Neural cell (in vitro differentiated cells): ENCODE results near the gene EDIL3. TPM values are rescaled to one million over a fixed set of nuclear protein-coding genes. Genes with fewer than 3 reads are reported as not detected.

Experiments
- H2AFZ ChIP-seq: fragments of 200-600, 300-800 bp; sonication (generic), shearing (Covaris generic); 2 replicates; pipeline ENCODE4 v1.6.0; 2014; ENCODE audit warnings: low read depth, mild to moderate bottlenecking, antibody characterized with exemption, low read length, moderate library complexity
- H3F3A ChIP-seq: fragments of 200-600 bp; shearing (Covaris generic); 2 replicates; pipeline ENCODE4 v1.6.1; 2016; ENCODE audit warnings: mild to moderate bottlenecking, moderate library complexity, mixed read lengths, antibody characterized with exemption, low read length; ENCODE audit not compliant: insufficient read depth, poor library complexity, severe bottlenecking
- H3K27ac ChIP-seq: fragments of 200-600, 300-800 bp; sonication (generic), shearing (Covaris generic); 2 replicates; pipeline ENCODE4 v1.5.1; 2014; ENCODE audit warnings: mild to moderate bottlenecking, low read length, moderate library complexity
- H3K27me3 ChIP-seq: fragments of 300-800, 200-600 bp; sonication (generic), shearing (Covaris generic); 2 replicates; pipeline ENCODE4 v1.6.0; 2014; ENCODE audit warnings: mild to moderate bottlenecking, low read depth, low read length, moderate library complexity; ENCODE audit not compliant: insufficient read depth
- H3K36me3 ChIP-seq: fragments of 300-800, 200-600 bp; sonication (generic), shearing (Covaris generic); 2 replicates; pipeline ENCODE4 v1.5.1; 2014; ENCODE audit warnings: mild to moderate bottlenecking, antibody characterized with exemption, low read length, moderate library complexity; ENCODE audit not compliant: insufficient read depth
- H3K4me2 ChIP-seq: fragments of 300-800, 200-600 bp; sonication (generic), shearing (Covaris generic); 2 replicates; pipeline ENCODE4 v1.6.0; 2014; ENCODE audit warnings: mild to moderate bottlenecking, low read length
- H3K4me3 ChIP-seq: fragments of 300-800, 200-600 bp; sonication (generic), shearing (Covaris generic); 2 replicates; pipeline ENCODE4 v1.5.1; 2014; ENCODE audit warnings: mild to moderate bottlenecking, low read length, moderate library complexity
- H3K79me2 ChIP-seq: fragments of 200-600 bp; shearing (Covaris generic); replicated peaks from 2 replicates; pipeline ENCODE4 v1.6.0; 2014; ENCODE audit warnings: mild to moderate bottlenecking, low read length, moderate library complexity; ENCODE audit not compliant: insufficient read depth
- H3K9ac ChIP-seq: fragments of 300-800, 200-600 bp; sonication (generic), shearing (Covaris generic); 2 replicates; pipeline ENCODE4 v1.6.1; 2016; ENCODE audit warnings: mild to moderate bottlenecking, low read length, mixed read lengths
- H3K9me2 ChIP-seq: fragments of 200-600 bp; shearing (Covaris generic); 2 replicates; pipeline ENCODE4 v1.6.1; 2016; ENCODE audit warnings: mild to moderate bottlenecking, low read length, mixed read lengths; ENCODE audit not compliant: insufficient read depth
- H3K9me3 ChIP-seq: fragments of 200-600, 300-800 bp; sonication (generic), shearing (Covaris generic); 2 replicates; pipeline ENCODE4 v1.6.1; 2016; ENCODE audit warnings: mild to moderate bottlenecking, mixed run types, low read length, moderate library complexity, mixed read lengths
- H4K20me1 ChIP-seq: fragments of 200-600 bp; shearing (Covaris generic); 2 replicates; pipeline ENCODE4 v1.6.1; 2016; ENCODE audit warnings: mild to moderate bottlenecking, mixed run types; ENCODE audit not compliant: insufficient read depth
- CTCF ChIP-seq: fragments of 450-650 bp; IDR thresholded peaks from 2 replicates; pipeline ENCODE4 v1.5.1; 2014; ENCODE audit warnings: antibody characterized with exemption, mild to moderate bottlenecking, moderate library complexity; ENCODE audit not compliant: poor library complexity, severe bottlenecking
- EP300 ChIP-seq: fragments of 450-650 bp; conservative IDR thresholded peaks from 2 replicates; pipeline ENCODE4 v1.6.1; 2014; ENCODE audit warnings: antibody characterized with exemption, mild to moderate bottlenecking, moderate library complexity; ENCODE audit not compliant: poor library complexity, severe bottlenecking
- EZH2 ChIP-seq: fragments of 200-600, 300-800 bp; shearing (Covaris generic), sonication (generic); IDR thresholded peaks from 2 replicates; pipeline ENCODE4 v1.6.1; 2014; ENCODE audit warnings: antibody characterized with exemption, low read length, borderline replicate concordance, mild to moderate bottlenecking; ENCODE audit not compliant: insufficient read depth, poor library complexity, severe bottlenecking
- MXI1 ChIP-seq: fragments of 450-650 bp; conservative IDR thresholded peaks from 2 replicates; pipeline ENCODE4 v1.6.1; 2014; ENCODE audit warnings: antibody characterized with exemption, mild to moderate bottlenecking; ENCODE audit not compliant: poor library complexity, severe bottlenecking
- POLR2AphosphoS5 ChIP-seq: IDR thresholded peaks from 2 replicates; pipeline ENCODE4 v1.6.1; 2012
- RAD21 ChIP-seq: fragments of 450-650 bp; conservative IDR thresholded peaks from 2 replicates; pipeline ENCODE4 v1.6.1; 2014; ENCODE audit warnings: antibody characterized with exemption, mild to moderate bottlenecking, moderate library complexity
- SMC3 ChIP-seq: fragments of 450-650 bp; conservative IDR thresholded peaks from 2 replicates; pipeline ENCODE4 v1.6.1; 2014; ENCODE audit warnings: antibody characterized with exemption, mild to moderate bottlenecking, moderate library complexity; ENCODE audit not compliant: poor library complexity
- TAF1 ChIP-seq: IDR thresholded peaks from 2 replicates; pipeline ENCODE4 v1.6.1; 2012; ENCODE audit warnings: low read depth
- polyA plus RNA-seq: library from polyadenylated mRNA; depleted of rRNA; stranded (reverse); fragments of >200 nt; gene quantifications from 2 replicates; pipeline ENCODE4 v1.2.3, GENCODE V29; 2014
- TF ChIP-seq, protein P1 (sequence below): IDR thresholded peaks from 2 replicates; pipeline ENCODE4 v1.6.1; 2012; ENCODE audit warnings: borderline replicate concordance

EDIL3 gene
- polyA plus RNA-seq, 1 donor from 2014 or later, result 6.1 TPM

DNA sequence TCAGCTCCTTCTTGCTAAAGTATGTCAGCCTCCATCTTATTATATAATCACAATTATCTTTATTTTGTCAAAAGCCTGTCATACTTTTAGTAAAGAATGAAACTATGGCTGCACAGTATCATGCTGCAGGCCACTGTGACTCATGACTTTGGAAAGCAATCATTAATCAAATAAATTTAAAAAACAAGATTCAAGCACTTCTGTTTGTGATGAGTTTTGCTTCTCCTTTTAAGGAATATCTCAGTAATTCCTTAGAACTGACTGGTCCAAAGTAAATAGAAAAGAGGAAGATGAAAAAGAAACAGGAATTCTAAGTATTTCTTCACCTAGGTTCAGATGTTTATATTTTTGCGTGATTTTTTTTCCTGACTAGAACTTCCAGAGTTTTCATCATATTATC is 83.1 kb downstream of the EDIL3 start:
- Histone ChIP-seq H3K4me3 (no peak overlapping the region), H3K9ac (no peak overlapping the region), H4K20me1 (no peaks in the 10 kb centered on the region), H3K27ac (no peak overlapping the region), H3K27me3 (no peaks in the 10 kb centered on the region), H3K36me3 (no peaks in the 10 kb centered on the region), H3K4me2 (no peak overlapping the region), H3K79me2 (no peaks in the 10 kb centered on the region), H3K9me3 (no peaks in the 10 kb centered on the region), H3K9me2 (no peaks in the 10 kb centered on the region), H3F3A (no peaks in the 10 kb centered on the region), H2AFZ (no peak overlapping the region)
- TF ChIP-seq CTCF, result no peak
- no peak for TF ChIP-seq POLR2AphosphoS5
- TF ChIP-seq EP300, result no peak
- TF ChIP-seq MXI1, result no peak
- TF ChIP-seq, protein P1, sequence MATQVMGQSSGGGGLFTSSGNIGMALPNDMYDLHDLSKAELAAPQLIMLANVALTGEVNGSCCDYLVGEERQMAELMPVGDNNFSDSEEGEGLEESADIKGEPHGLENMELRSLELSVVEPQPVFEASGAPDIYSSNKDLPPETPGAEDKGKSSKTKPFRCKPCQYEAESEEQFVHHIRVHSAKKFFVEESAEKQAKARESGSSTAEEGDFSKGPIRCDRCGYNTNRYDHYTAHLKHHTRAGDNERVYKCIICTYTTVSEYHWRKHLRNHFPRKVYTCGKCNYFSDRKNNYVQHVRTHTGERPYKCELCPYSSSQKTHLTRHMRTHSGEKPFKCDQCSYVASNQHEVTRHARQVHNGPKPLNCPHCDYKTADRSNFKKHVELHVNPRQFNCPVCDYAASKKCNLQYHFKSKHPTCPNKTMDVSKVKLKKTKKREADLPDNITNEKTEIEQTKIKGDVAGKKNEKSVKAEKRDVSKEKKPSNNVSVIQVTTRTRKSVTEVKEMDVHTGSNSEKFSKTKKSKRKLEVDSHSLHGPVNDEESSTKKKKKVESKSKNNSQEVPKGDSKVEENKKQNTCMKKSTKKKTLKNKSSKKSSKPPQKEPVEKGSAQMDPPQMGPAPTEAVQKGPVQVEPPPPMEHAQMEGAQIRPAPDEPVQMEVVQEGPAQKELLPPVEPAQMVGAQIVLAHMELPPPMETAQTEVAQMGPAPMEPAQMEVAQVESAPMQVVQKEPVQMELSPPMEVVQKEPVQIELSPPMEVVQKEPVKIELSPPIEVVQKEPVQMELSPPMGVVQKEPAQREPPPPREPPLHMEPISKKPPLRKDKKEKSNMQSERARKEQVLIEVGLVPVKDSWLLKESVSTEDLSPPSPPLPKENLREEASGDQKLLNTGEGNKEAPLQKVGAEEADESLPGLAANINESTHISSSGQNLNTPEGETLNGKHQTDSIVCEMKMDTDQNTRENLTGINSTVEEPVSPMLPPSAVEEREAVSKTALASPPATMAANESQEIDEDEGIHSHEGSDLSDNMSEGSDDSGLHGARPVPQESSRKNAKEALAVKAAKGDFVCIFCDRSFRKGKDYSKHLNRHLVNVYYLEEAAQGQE, result no peak
- no peak for TF ChIP-seq SMC3
- TF ChIP-seq TAF1, result no peak
- TF ChIP-seq EZH2, result no peak
- TF ChIP-seq RAD21, result no peak

DNA sequence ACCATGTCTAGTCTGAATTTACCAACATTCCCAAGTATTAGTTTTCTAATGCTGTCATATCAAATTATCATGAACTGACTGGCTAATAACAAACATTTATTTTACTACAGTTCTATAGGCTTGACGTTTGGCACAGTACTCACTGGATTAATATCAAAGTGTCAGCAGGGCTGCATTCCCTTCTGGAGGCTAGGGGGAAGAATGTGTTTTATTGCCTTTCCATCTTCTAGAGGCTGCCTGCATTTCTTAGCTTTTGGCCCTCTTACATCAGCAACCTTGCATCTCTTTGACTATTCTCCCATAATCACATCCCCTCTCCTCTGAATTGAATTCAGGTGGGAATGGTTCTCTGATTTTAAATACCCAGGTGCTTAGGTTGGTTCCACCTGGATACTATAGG is 84.7 kb downstream of the EDIL3 start:
- no peaks in the 10 kb centered on the region for H3F3A ChIP-seq
- TF ChIP-seq MXI1 (no peak), TAF1 (no peak), POLR2AphosphoS5 (no peak), EP300 (no peak), SMC3 (no peak), CTCF (no peak), EZH2 (no peak), RAD21 (no peak)
- TF ChIP-seq, protein P1, result no peak
- H3K36me3 ChIP-seq, result no peaks in the 10 kb centered on the region
- H4K20me1 ChIP-seq, result no peaks in the 10 kb centered on the region
- no peaks in the 10 kb centered on the region for H3K9me2 ChIP-seq
- no peak overlapping the region for H3K27ac ChIP-seq
- H3K79me2 ChIP-seq, result no peaks in the 10 kb centered on the region
- H3K9me3 ChIP-seq, result no peaks in the 10 kb centered on the region
- H3K9ac ChIP-seq, result no peak overlapping the region
- no peak overlapping the region for H2AFZ ChIP-seq
- H3K27me3 ChIP-seq, result no peaks in the 10 kb centered on the region
- H3K4me3 ChIP-seq, result no peak overlapping the region
- no peak overlapping the region for H3K4me2 ChIP-seq
